K562 (cell line): ENCODE measurements around the gene SECISBP2. TPM values are rescaled to one million over a fixed set of nuclear protein-coding genes. Genes with fewer than 3 reads are reported as not detected.

Experiments
- ATAC-seq: fragments of 200-7000 bp; cut with Tn5 transposase; 3 replicates; pipeline ENCODE4 v1.9.1; 2020; ENCODE audit warnings: moderate library complexity
- BruUV-seq: library from RNA; stranded (reverse); fragments of 400-500 nt; replicated peaks from 2 replicates; lab custom pipeline; 2021; lab: Mats Ljungman, UMichigan
- CTCF ChIA-PET: fragments of 300-600 bp; formaldehyde crosslinking; extraction: SDS; loops from one replicate; lab custom pipeline; 2021; ENCODE audit warnings: low intra/inter-chr PET ratio; lab: Yijun Ruan, JAX
- POLR2A ChIA-PET: fragments of 300-600, 350-650 bp; sonication (Branson Sonifier 250); formaldehyde crosslinking; extraction: SDS; loops from one replicate; lab custom pipeline; 2021; ENCODE audit warnings: antibody characterized with exemption, inconsistent platforms; lab: Yijun Ruan, JAX
- DNase-seq, 4 experiments: peaks; one replicate each; pipeline versions ENCODE4 v3.0.0 to v3.0.0-alpha.2; 2011 to 2018; ENCODE audit warnings: low spot score in 3 of 4, mixed read lengths in 3 of 4; ENCODE audit errors: extremely low read depth in 1 of 4
- FAIRE-seq: peaks from 2 replicates; lab custom pipeline; 2011; peaks lifted over from hg19 to GRCh38; lab: Jason Lieb, UNC
- H2AFZ ChIP-seq: 2 replicates; pipeline ENCODE4 v1.6.0; 2011; ENCODE audit warnings: low read depth, low read length, control low read depth, inconsistent platforms
- H3K27ac ChIP-seq: fragments of 200-600 bp; 3 replicates; pipeline ENCODE4 v1.8.0; 2011; ENCODE audit warnings: low read depth, mild to moderate bottlenecking, control low read depth, inconsistent platforms, low read length, moderate library complexity, mixed read lengths; ENCODE audit errors: extremely low read depth
- H3K27me3 ChIP-seq, 2 experiments: fragments of 300-600 bp in 1 of 2; 2 replicates in 1 of 2; 3 replicates in 1 of 2; pipeline versions ENCODE4 v1.6.0 to v1.8.0; 2011; ENCODE audit warnings: inconsistent platforms in 2 of 2, low read length in 2 of 2, mild to moderate bottlenecking in 1 of 2, mixed read lengths in 1 of 2, moderate library complexity in 1 of 2; ENCODE audit not compliant: control insufficient read depth in 2 of 2, insufficient read depth in 2 of 2
- H3K36me3 ChIP-seq: fragments of 300-600 bp; 3 replicates; pipeline ENCODE4 v1.8.0; 2011; ENCODE audit warnings: mild to moderate bottlenecking, low read length, inconsistent platforms; ENCODE audit not compliant: control insufficient read depth, insufficient read depth
- H3K4me1 ChIP-seq, 2 experiments: fragments of 200-600 bp in 1 of 2; replicated peaks in 1 of 2; 2 replicates in 1 of 2; 3 replicates in 1 of 2; pipeline versions ENCODE4 v1.5.1 to v1.8.0; 2011; ENCODE audit warnings: inconsistent platforms in 2 of 2, low read length in 2 of 2, mild to moderate bottlenecking in 1 of 2, mixed read lengths in 1 of 2, moderate library complexity in 1 of 2; ENCODE audit not compliant: control insufficient read depth in 2 of 2, insufficient read depth in 2 of 2
- H3K4me2 ChIP-seq: 2 replicates; pipeline ENCODE4 v1.6.1; 2011; ENCODE audit warnings: low read length, control low read depth, inconsistent platforms, mixed read lengths; ENCODE audit not compliant: insufficient read depth
- H3K4me3 ChIP-seq: fragments of 200-600 bp; sonication (generic), shearing (Covaris generic); 2 replicates; pipeline ENCODE4 v1.5.1; 2016; ENCODE audit warnings: control low read depth, inconsistent platforms
- H3K79me2 ChIP-seq: fragments of 200-600 bp; 3 replicates; pipeline ENCODE4 v1.8.0; 2011; ENCODE audit warnings: low read length, inconsistent platforms; ENCODE audit not compliant: control insufficient read depth, insufficient read depth
- H3K9ac ChIP-seq, 2 experiments: 2 replicates each; pipeline versions ENCODE4 v1.6.0 to v1.6.1; 2011; ENCODE audit warnings: low read depth in 2 of 2, low read length in 2 of 2, control low read depth in 1 of 2, inconsistent platforms in 1 of 2, mild to moderate bottlenecking in 1 of 2, mixed read lengths in 1 of 2; ENCODE audit not compliant: insufficient read depth in 1 of 2
- H3K9me1 ChIP-seq: one replicate; pipeline ENCODE4 v1.6.0; 2011; ENCODE audit warnings: inconsistent platforms, mild to moderate bottlenecking, low read length, moderate library complexity; ENCODE audit not compliant: control insufficient read depth, insufficient read depth
- H3K9me3 ChIP-seq: replicated peaks from 2 replicates; pipeline ENCODE4 v1.5.1; 2011; ENCODE audit warnings: low read depth, low read length, inconsistent platforms; ENCODE audit not compliant: control insufficient read depth, insufficient read depth
- H4K20me1 ChIP-seq: replicated peaks from 2 replicates; pipeline ENCODE4 v1.6.1; 2011; ENCODE audit warnings: low read length, inconsistent platforms, mixed read lengths; ENCODE audit not compliant: control insufficient read depth, insufficient read depth
- BHLHE40 ChIP-seq: IDR thresholded peaks from 2 replicates; pipeline ENCODE4 v1.6.1; 2011; ENCODE audit warnings: low read length, improper control_type of control experiment
- DPF2 ChIP-seq: fragments of 450-650 bp; IDR thresholded peaks from 2 replicates; pipeline ENCODE4 v1.6.1; 2016
- FOXK1 ChIP-seq: sonication (generic); formaldehyde crosslinking; IDR thresholded peaks from 2 replicates; pipeline ENCODE4 v1.8.0; 2022; ENCODE audit warnings: missing genetic modification reagents, mild to moderate bottlenecking, borderline replicate concordance
- HIVEP1 ChIP-seq: fragments of 250-450 bp; sonication (Bioruptor Pico); IDR thresholded peaks from 2 replicates; pipeline ENCODE4 v1.4.0; 2020; ENCODE audit warnings: mild to moderate bottlenecking
- MXI1 ChIP-seq: IDR thresholded peaks from 2 replicates; pipeline ENCODE4 v1.6.1; 2011; ENCODE audit warnings: low read depth, mild to moderate bottlenecking, improper control_type of control experiment, low read length
- NBN ChIP-seq: fragments of 450-650 bp; IDR thresholded peaks from 2 replicates; pipeline ENCODE4 v1.6.1; 2016; ENCODE audit warnings: low read depth, mild to moderate bottlenecking
- OTX1 ChIP-seq: fragments of 450-650 bp; formaldehyde crosslinking; IDR thresholded peaks from 2 replicates; pipeline ENCODE4 v1.4.0; 2022; ENCODE audit warnings: mild to moderate bottlenecking
- RBM25 ChIP-seq: fragments of 200-400 bp; formaldehyde crosslinking; IDR thresholded peaks from 2 replicates; pipeline ENCODE4 v1.6.1; 2018; ENCODE audit warnings: low read length, low read depth, moderate library complexity; ENCODE audit not compliant: severe bottlenecking
- YY1 ChIP-seq, 3 experiments: IDR thresholded peaks; 2 replicates each; pipeline ENCODE4 v1.6.1; 2011; ENCODE audit warnings: low read length in 2 of 3, mild to moderate bottlenecking in 2 of 3, moderate library complexity in 2 of 3, borderline replicate concordance in 1 of 3, control low read depth in 1 of 3, low read depth in 1 of 3; ENCODE audit not compliant: insufficient read depth in 3 of 3, insufficient replicate concordance in 2 of 3, control insufficient read depth in 1 of 3, insufficient read length in 1 of 3; ENCODE audit errors: extremely low read depth in 1 of 3
- WGBS: fragments of 100-300 bp; shearing (Covaris generic); methylation state at CpG from one replicate; pipeline ENCODE4 v1.1.6; 2016; ENCODE audit warnings: low coverage, mixed read lengths; ENCODE audit not compliant: insufficient coverage; ENCODE audit errors: missing lambda C conversion rate; 5-methylcytosine and 5-hydroxymethylcytosine counted together
- in situ Hi-C: fragments of 300-500 bp; cut with MboI; formaldehyde crosslinking; loops from 4 replicates; pipeline ENCODE4 v1.15.0; 2018; ENCODE audit warnings: inconsistent platforms, mixed read lengths
- intact Hi-C: fragments of 100-400 bp; cut with micrococcal nuclease; formaldehyde crosslinking; loops from 2 replicates; pipeline ENCODE4 v1.14.2; 2022
- polyA plus RNA-seq, 8 experiments: library from polyadenylated mRNA; depleted of rRNA in 4 of 8; stranded (reverse) in 5 of 8; unstranded in 3 of 8; fragments of >200 nt; fragmentation: Nextera tagmentation in 2 of 8; fragmentation: Illumina TruSeq in 1 of 8; extraction: Ambion mirVana in 2 of 8; extraction: Trizol in 1 of 8; gene quantifications; 2 replicates each; pipeline versions ENCODE4 v1.2.1 to v1.2.3, GENCODE V29; 2011 to 2014; ENCODE audit warnings: inconsistent platforms in 1 of 8, missing spikeins in 1 of 8
- total RNA-seq, 7 experiments: library from RNA; depleted of rRNA in 6 of 7; stranded (reverse); fragments of >200 nt in 6 of 7; fragmentation: Illumina TruSeq in 2 of 7; extraction: Trizol in 2 of 7; gene quantifications; 2 replicates each; pipeline versions ENCODE4 v1.2.1 to v1.2.3, GENCODE V29; 2011 to 2021; ENCODE audit warnings: low replicate concordance in 1 of 7

Gene SECISBP2
- total and polyA plus RNA-seq, 9 of the 15 experiments (the other 6 are each of a cell fraction or from before 2014, with no cell fraction given), result 3.2 to 41.6 (median 26.1) TPM

DNA sequence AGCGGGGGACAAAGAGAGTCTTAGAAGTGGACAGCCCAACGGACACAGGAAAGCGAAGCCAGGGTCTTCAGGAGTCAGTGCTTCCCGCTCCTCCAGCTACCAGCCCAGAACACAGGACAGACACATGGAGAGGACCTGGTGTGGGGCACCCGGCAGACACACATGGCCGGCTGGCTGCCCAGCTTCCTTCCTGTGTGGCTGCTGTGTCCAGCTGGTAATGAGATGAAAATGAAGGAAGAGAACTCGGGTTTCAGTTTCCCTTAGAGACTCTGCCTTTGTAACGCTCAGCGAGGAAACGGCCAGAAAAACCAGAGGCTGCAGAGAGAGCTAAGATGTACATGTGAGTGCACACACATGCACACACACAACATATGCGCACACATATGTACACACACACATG lies 87.5 kb downstream of the SECISBP2 start:
- Histone ChIP-seq H3K27ac (no peak overlapping the region), H3K9me1 (no peaks in the 10 kb centered on the region), H3K27me3 (peaks cover 0 to 37% of the 10 kb centered on the region in 2 experiments; a peak in 4 of 5 replicates), H3K36me3 (no peaks in the 10 kb centered on the region), H3K4me1 (no peaks in the 10 kb centered on the region), H3K4me3 (no peak overlapping the region), H3K4me2 (no peak overlapping the region), H2AFZ (no peak overlapping the region), H4K20me1 (no peaks in the 10 kb centered on the region), H3K79me2 (no peaks in the 10 kb centered on the region), H3K9me3 (no peaks in the 10 kb centered on the region), H3K9ac (no peak overlapping the region)
- intact Hi-C loops, result no loop called here
- ChIA-PET CTCF (no interaction called here), POLR2A (interaction anchor here (0.6 to 0.8 kb wide), 2 partner anchors 78 to 1157 kb away, joined by 3 read pairs; no protein-coding TSS in a partner anchor)
- DNase-seq (no peak), FAIRE-seq (no peak), ATAC-seq (no peak)
- TF ChIP-seq NBN, result no peak
- TF ChIP-seq BHLHE40, result no peak
- TF ChIP-seq OTX1 (CRISPR knock-in tag), result no peak
- TF ChIP-seq YY1 (IDR thresholded peaks at IDR 0.05; ENCODE audit: borderline replicate concordance in 1 of 3, control insufficient read depth in 1 of 3, extremely low read depth in 1 of 3, insufficient read depth in 3 of 3, insufficient read length in 1 of 3, insufficient replicate concordance in 2 of 3, low read depth in 1 of 3, low read length in 2 of 3), result no peak
- no peak for TF ChIP-seq FOXK1
- TF ChIP-seq DPF2, result no peak
- in situ Hi-C loops, result no loop called here
- no TSS peak for BruUV-seq
- WGBS, result 5% methylated on average over 8 of the region's 11 CpGs

DNA sequence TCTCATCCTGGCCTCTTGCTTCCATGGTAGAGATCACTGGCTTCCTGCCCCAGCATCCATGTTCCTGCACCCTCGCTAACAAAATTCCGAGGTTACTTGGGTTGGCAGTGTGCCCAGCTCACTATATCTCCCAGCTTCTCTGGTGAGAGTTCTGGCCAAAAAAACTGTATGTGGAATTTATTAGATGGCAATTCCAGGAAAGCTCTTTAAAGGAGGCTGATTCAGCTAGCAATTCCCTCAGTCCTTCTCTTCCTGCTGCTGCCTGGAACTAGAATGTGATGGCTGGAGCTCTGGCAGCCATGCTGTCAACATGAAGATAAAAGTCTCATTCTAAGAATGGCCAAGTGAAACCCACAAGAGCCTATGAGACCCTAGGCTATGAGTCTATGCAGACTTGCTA lies 88.8 kb downstream of the SECISBP2 start:
- BruUV-seq, result no TSS peak
- 0% methylated on average over 2 of the region's 2 CpGs for WGBS
- no peak overlapping the region for H3K9ac ChIP-seq
- no peaks in the 10 kb centered on the region for H3K79me2 ChIP-seq
- no peak for FAIRE-seq
- no peak overlapping the region for H2AFZ ChIP-seq
- H3K9me1 ChIP-seq, result no peaks in the 10 kb centered on the region
- ChIA-PET CTCF (no interaction called here), POLR2A (interaction anchor here (1.1 kb wide), 1 partner anchor 144 kb away, joined by 4 read pairs; no protein-coding TSS in a partner anchor)
- no peak overlapping the region for H3K4me3 ChIP-seq
- peaks cover 0 to 27% of the 10 kb centered on the region in 2 experiments; a peak in 4 of 5 replicates for H3K27me3 ChIP-seq
- in situ Hi-C loops (no loop called here), intact Hi-C loops (no loop called here)
- no peak overlapping the region for H3K27ac ChIP-seq
- no peaks in the 10 kb centered on the region for H3K9me3 ChIP-seq
- H3K4me1 ChIP-seq, result no peaks in the 10 kb centered on the region
- no peaks in the 10 kb centered on the region for H4K20me1 ChIP-seq
- H3K36me3 ChIP-seq, result no peaks in the 10 kb centered on the region
- no peak overlapping the region for H3K4me2 ChIP-seq
- ATAC-seq, result no peak
- DNase-seq, result no peak
- TF ChIP-seq RBM25 (peak; percentile 82), MXI1 (no peak), HIVEP1 (CRISPR knock-in tag) (no peak)
